K562 (cell line): ENCODE data around the gene VAMP4. TPM values are rescaled to one million over a fixed set of nuclear protein-coding genes. Genes with fewer than 3 reads are reported as not detected.

Experiments
- ATF7 ChIP-seq: fragments of 450-650 bp; IDR thresholded peaks from 2 replicates; pipeline ENCODE4 v1.7.1; 2014; ENCODE audit warnings: mild to moderate bottlenecking, moderate library complexity
- CEBPB ChIP-seq: fragments of 450-650 bp; IDR thresholded peaks from 2 replicates; pipeline ENCODE4 v1.6.1; 2016; ENCODE audit warnings: missing genetic modification characterization, missing compliant biosample characterization
- CEBPZ ChIP-seq: fragments of 150-350 bp; IDR thresholded peaks from 2 replicates; pipeline ENCODE4 v1.6.1; 2014; ENCODE audit warnings: low read depth, mild to moderate bottlenecking, low read length, borderline replicate concordance
- DACH1 ChIP-seq: fragments of 450-650 bp; IDR thresholded peaks from 2 replicates; pipeline ENCODE4 v1.6.1; 2018; ENCODE audit not compliant: partially characterized antibody
- GABPA ChIP-seq: fragments of 200-800 bp; sonication (Bioruptor generic); conservative IDR thresholded peaks from 2 replicates; pipeline ENCODE4 v1.6.1; 2016; ENCODE audit warnings: low read depth, missing genetic modification characterization, missing compliant biosample characterization
- GABPB1 ChIP-seq: sonication (generic); formaldehyde crosslinking; IDR thresholded peaks from 2 replicates; pipeline ENCODE4 v1.8.0; 2022; ENCODE audit warnings: mild to moderate bottlenecking, missing genetic modification reagents
- IRF2 ChIP-seq: sonication (generic); formaldehyde crosslinking; IDR thresholded peaks from 2 replicates; pipeline ENCODE4 v1.8.1; 2022; ENCODE audit warnings: mild to moderate bottlenecking, missing genetic modification reagents
- KDM4B ChIP-seq, 2 experiments: fragments of 450-650 bp in 1 of 2; sonication (generic) in 1 of 2; IDR thresholded peaks; 2 replicates each; pipeline ENCODE4 v1.6.1; 2016 to 2017; ENCODE audit warnings: borderline replicate concordance in 2 of 2, antibody characterized with exemption in 1 of 2, low read depth in 1 of 2, mild to moderate bottlenecking in 1 of 2
- MAFF ChIP-seq: IDR thresholded peaks from 2 replicates; pipeline ENCODE4 v1.6.1; 2012; ENCODE audit warnings: low read length, improper control_type of control experiment
- MCM7 ChIP-seq, 2 experiments: fragments of 450-650 bp; IDR thresholded peaks; 2 replicates each; pipeline ENCODE4 v1.6.1; 2016 to 2018
- MEF2D ChIP-seq: conservative IDR thresholded peaks from 2 replicates; pipeline ENCODE4 v1.6.1; 2016; ENCODE audit warnings: low read depth, missing genetic modification characterization, missing compliant biosample characterization
- NR2F6 ChIP-seq: fragments of 450-650 bp; formaldehyde crosslinking; IDR thresholded peaks from 2 replicates; pipeline ENCODE4 v1.4.0; 2020; ENCODE audit warnings: mild to moderate bottlenecking
- NRF1 ChIP-seq, 2 experiments: fragments of 450-650 bp; IDR thresholded peaks in 1 of 2; conservative IDR thresholded peaks in 1 of 2; 2 replicates each; pipeline ENCODE4 v1.6.1; 2014; ENCODE audit warnings: mild to moderate bottlenecking in 2 of 2
- POLR2AphosphoS2 ChIP-seq: IDR thresholded peaks from 2 replicates; pipeline ENCODE4 v1.6.1; 2012; ENCODE audit warnings: low read length, improper control_type of control experiment
- TAL1 ChIP-seq: fragments of 450-650 bp; IDR thresholded peaks from 2 replicates; pipeline ENCODE4 v1.6.1; 2016; ENCODE audit warnings: mild to moderate bottlenecking
- TGIF2 ChIP-seq: sonication (generic); formaldehyde crosslinking; IDR thresholded peaks from 2 replicates; pipeline ENCODE4 v1.8.1; 2022; ENCODE audit warnings: mild to moderate bottlenecking, missing genetic modification reagents, moderate library complexity
- U2AF2 ChIP-seq: fragments of 200-400 bp; formaldehyde crosslinking; optimal IDR thresholded peaks from 2 replicates; pipeline ENCODE3; 2017; ENCODE audit warnings: low read depth, mild to moderate bottlenecking, low read length
- ZBTB2 ChIP-seq: fragments of 450-650 bp; IDR thresholded peaks from 2 replicates; pipeline ENCODE4 v1.6.1; 2016; ENCODE audit warnings: antibody characterized with exemption
- ZFP91 ChIP-seq: sonication (generic); formaldehyde crosslinking; IDR thresholded peaks from 2 replicates; pipeline ENCODE4 v1.8.0; 2022; ENCODE audit warnings: mild to moderate bottlenecking, missing genetic modification reagents
- ZNF224 ChIP-seq: sonication (generic); formaldehyde crosslinking; IDR thresholded peaks from 2 replicates; pipeline ENCODE4 v1.8.0; 2022; ENCODE audit warnings: mild to moderate bottlenecking, missing genetic modification reagents
- ZNF232 ChIP-seq: sonication (generic); formaldehyde crosslinking; IDR thresholded peaks from 2 replicates; pipeline ENCODE4 v1.8.0; 2022; ENCODE audit warnings: mild to moderate bottlenecking, missing genetic modification reagents
- ZNF239 ChIP-seq: fragments of 250-450 bp; sonication (Bioruptor Pico); IDR thresholded peaks from 2 replicates; pipeline ENCODE4 v1.4.0; 2020; ENCODE audit warnings: mild to moderate bottlenecking
- ZNF347 ChIP-seq: fragments of 450-650 bp; formaldehyde crosslinking; IDR thresholded peaks from 2 replicates; pipeline ENCODE4 v1.4.0; 2020; ENCODE audit warnings: low read depth, mild to moderate bottlenecking, moderate library complexity
- ZNF57 ChIP-seq: fragments of 450-650 bp; formaldehyde crosslinking; IDR thresholded peaks from 2 replicates; pipeline ENCODE4 v1.4.0; 2020; ENCODE audit warnings: mild to moderate bottlenecking, moderate library complexity
- ZNF589 ChIP-seq: fragments of 200-800 bp; sonication (Bioruptor generic); IDR thresholded peaks from 2 replicates; pipeline ENCODE4 v1.6.1; 2016; ENCODE audit warnings: low read depth, missing genetic modification characterization, missing compliant biosample characterization
- polyA plus RNA-seq, 8 experiments: library from polyadenylated mRNA; depleted of rRNA in 4 of 8; stranded (reverse) in 5 of 8; unstranded in 3 of 8; fragments of >200 nt; fragmentation: Nextera tagmentation in 2 of 8; fragmentation: Illumina TruSeq in 1 of 8; extraction: Ambion mirVana in 2 of 8; extraction: Trizol in 1 of 8; gene quantifications; 2 replicates each; pipeline versions ENCODE4 v1.2.1 to v1.2.3, GENCODE V29; 2011 to 2014; ENCODE audit warnings: inconsistent platforms in 1 of 8, missing spikeins in 1 of 8
- total RNA-seq, 7 experiments: library from RNA; depleted of rRNA in 6 of 7; stranded (reverse); fragments of >200 nt in 6 of 7; fragmentation: Illumina TruSeq in 2 of 7; extraction: Trizol in 2 of 7; gene quantifications; 2 replicates each; pipeline versions ENCODE4 v1.2.1 to v1.2.3, GENCODE V29; 2011 to 2021; ENCODE audit warnings: low replicate concordance in 1 of 7

VAMP4 gene
- total and polyA plus RNA-seq, 9 of the 15 experiments (the other 6 are each of a cell fraction or from before 2014, with no cell fraction given): 3.3 to 21.4 (median 11.9) TPM

GRCh38 chr1:171781176-171781875 lies 39.5 kb upstream of the VAMP4 start, which contains the start of gene METTL13 (continued):
- no peak for TF ChIP-seq IRF2 (CRISPR knock-in tag)
- TF ChIP-seq ZFP91 (CRISPR knock-in tag): no peak
- TF ChIP-seq ATF7: peak; percentile 94
- TF ChIP-seq CEBPB (tag): no peak
- TF ChIP-seq ZBTB2: no peak
- TF ChIP-seq ZNF57: no peak
- TF ChIP-seq MEF2D (tag): peak; percentile 82
- TF ChIP-seq GABPB1 (CRISPR knock-in tag): peak; percentile 94
- TF ChIP-seq MAFF: no peak
- TF ChIP-seq NRF1 (conservative IDR thresholded peaks at IDR 0.05 in 1 of 2, IDR thresholded peaks at IDR 0.05 in 1 of 2): peak; percentile 89 to 90
- TF ChIP-seq GABPA: peak; percentile 97
- no peak for TF ChIP-seq MCM7 (IDR thresholded peaks at IDR 0.05)
- no peak for TF ChIP-seq ZNF347
- TF ChIP-seq ZNF239 (CRISPR knock-in tag): no peak
- TF ChIP-seq NR2F6 (CRISPR knock-in tag): 0 out of 2 replicates have a peak, but pooled peaks have one; percentile 24
- no peak for TF ChIP-seq ZNF224
- no peak for TF ChIP-seq U2AF2
- TF ChIP-seq TAL1: no peak
- no peak for TF ChIP-seq CEBPZ
- TF ChIP-seq TGIF2: no peak
- TF ChIP-seq KDM4B (IDR thresholded peaks at IDR 0.05; ENCODE audit: borderline replicate concordance in 2 of 2, low read depth in 1 of 2): no peak
- no peak for TF ChIP-seq DACH1
- TF ChIP-seq ZNF589 (CRISPR knock-in tag): no peak
- peak; percentile 61; the same call in 1 of the 2 replicates for TF ChIP-seq POLR2AphosphoS2
- TF ChIP-seq ZNF232 (CRISPR knock-in tag): no peak
